ENCODE results near the gene ZNF837.
A peak's percentile ranks its signal among the peaks of the same experiment; 100 is the strongest.

The ZNF837 gene

DNA sequence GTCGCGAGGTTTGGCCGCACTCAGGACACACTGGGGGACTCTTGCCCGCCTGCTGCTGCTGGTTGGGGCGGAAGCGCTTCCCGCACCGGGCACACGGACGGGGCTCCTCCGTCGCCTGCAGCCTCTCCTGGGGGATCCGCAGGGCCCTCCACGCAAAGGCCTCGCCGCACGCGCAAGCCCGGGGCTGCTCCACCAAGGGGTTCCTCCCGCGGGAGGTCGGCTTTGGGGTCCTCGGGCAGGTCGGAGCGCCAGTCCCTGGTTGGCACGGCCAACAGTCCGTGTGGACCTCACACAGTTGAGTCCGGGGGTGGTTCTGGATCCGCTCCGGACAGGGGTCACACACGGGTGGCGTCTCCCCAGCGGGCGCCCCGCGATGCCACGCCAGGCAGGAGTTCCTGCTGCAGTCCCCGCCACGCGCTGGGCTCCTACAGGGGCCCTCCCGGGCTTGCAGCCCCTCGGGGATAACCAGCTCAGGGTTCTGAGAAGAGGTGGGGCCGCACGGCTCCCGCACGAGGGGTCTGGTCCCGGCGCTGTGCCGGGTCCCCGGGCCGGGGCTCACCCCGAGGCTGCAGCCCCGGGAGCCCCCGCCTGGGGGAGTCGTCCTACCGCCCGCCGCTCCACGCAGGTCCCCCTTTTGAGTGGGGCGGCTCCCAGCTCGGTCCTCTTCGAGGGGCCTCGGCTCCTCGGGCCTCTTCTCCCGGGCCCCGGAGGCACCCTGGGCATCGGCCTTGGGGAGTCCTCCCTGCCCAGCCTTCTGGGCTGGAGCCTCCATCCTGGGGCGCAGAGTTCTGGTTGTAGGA, 12.1 kb downstream of the ZNF837 start:
- DNase-seq, result no peak

DNA sequence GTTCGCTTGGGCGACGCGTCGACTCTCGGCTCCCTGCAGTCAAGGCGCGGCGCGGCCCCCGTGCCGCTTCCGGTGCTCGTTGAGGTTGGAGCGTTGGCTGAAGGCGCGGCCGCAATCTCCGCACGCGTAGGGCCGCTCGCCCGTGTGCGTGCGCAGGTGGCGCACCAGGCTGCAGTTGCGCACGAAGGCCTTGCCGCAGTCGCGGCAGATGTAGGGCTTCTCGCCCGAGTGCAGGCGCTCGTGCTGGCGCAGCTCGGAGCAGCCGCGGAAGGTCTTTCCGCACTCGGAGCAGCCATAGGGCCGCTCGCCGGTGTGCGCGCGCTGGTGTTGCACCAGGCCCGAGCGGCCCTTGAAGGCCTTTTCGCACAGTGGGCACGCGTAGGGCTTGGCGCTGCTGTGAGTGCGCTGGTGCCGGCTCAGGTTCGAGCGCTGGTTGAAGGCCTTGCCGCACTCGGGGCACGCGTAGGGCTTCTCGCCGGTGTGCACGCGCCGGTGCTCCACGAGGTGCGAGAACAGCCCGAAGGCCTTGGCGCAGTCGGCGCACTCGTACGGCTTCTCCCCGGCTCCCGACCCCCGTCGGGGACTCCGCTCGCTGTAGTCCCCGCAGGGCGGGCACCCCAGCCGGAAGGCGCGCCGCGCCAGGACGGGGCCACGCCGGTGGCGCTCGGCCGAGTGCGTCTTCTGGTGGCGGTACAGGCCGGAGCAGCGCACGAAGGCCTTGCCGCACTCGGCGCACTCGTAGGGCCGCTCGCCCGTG, 13.0 kb downstream of the ZNF837 start:
- DNase-seq, result no peak

DNA sequence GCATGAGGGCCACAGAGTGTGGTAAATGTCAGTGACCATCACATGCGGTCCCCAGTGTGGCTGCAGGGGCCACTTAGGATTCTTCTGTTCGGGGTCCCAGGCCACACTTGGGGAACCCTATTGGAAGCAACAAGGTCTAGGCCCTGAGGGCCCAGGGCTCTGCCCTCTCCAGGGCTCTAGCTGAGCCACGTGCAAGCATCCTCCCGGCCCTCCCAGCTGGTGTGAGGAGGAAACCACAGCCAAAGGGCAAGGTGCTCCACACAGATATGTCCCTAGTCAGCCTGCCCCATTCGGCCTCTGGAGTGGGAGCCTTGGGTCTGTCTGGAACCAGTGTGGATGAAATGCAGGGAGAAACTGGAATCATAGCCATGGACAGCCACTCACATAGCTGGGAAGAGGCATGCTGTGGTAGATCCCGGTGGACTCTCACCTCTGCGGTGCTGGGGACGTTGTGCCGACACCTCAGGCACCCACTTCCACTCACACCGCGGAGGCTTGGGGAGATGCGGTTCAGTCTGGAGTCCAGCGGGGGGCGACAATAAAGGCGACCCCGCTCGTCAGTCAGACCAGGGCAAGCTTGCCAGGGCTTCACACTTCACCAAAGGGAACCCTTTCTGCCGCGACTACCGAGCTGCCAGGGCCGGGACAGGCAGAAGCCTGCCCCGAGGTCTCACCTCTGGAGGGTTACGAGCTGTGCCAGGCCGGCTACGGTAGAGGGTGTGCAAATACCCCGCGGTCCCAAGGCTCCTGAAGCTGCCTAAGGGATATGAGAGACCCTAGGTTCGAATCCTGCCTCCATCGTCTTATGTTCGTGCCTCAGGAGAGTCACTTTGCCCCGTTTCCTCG, 14.0 kb downstream of the ZNF837 start:
- no peak for DNase-seq

DNA sequence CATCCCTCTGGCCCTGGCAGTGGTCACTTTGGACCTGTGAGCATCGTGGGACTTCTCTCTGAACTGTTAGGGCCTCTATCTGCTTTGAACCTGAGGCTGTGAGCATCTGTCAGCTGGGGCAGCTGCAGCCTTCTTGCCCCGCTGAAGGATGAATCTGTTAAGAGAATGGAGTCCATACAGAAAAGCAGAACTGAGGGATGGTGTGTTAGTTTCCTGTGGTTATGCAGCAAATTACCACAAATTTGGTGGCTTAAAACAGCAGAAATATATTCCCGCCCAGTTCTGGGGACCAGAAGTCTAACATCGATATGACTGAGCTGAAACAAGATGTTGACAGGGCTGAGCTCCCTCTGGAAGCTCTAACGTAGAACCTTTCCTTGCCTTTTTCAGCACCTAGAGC, 16.7 kb downstream of the ZNF837 start:
- DNase-seq, result no peak

DNA sequence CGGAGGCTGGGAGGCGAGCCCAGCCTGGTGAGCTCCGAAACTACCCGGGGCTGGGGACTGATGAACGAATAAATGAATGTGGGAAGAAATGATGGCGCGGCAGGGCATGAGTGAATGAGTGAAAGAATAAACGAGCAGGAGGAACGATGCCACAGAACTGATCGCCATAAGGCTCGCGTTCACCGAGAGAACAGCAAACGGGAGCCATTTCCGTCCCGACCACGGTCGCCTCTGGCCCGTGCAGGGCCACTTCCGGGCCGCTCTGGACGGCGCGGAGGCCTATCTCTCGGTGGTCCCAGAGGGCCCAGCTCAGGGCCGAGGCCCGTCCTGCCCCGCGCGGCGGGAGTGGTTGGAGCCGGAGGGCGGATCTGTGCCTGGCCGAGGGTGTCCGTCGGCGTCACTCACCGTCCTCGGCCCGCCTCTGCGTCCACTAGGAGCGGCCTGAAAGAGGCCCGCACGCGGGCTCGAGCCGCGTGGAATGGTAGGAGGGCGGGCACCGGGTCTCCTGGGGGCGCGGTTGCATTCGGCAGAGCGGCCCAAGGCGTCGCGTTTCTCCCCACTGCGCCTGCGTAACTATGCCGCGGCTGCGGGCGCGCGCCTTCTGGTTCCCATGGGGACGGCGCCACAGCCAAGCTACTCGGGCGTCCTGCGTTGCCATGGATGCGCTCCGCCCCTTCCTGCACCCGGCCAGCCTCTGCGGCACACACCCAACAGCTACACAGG, 18.4 kb downstream of the ZNF837 start, which contains the start of gene ZNF497:
Gene ZNF497 (minus strand): TSS at position 480 of the 723 bp plus-strand sequence. CDS start 5,116 bp downstream, outside the sequence.
- peak; percentile 98 for DNase-seq

DNA sequence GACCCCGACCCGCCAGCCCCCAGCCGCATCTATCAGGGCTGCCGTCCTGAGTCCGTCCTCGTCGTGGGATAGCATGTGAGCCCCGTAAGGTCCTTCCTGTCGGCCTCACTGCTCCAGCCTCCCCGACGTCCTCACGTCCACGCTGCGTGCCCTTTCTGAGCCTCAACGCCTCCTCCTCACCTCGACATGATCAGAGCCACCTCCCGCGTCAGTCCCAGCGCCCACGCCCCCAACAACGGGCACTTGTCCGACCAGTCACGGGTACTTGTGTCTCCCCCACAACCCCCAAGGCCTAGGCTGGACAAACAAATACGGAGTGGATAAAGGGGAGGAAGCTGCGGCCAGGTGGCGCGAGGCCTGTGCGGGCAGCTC, 18.9 kb downstream of the ZNF837 start:
- DNase-seq, result no peak

DNA sequence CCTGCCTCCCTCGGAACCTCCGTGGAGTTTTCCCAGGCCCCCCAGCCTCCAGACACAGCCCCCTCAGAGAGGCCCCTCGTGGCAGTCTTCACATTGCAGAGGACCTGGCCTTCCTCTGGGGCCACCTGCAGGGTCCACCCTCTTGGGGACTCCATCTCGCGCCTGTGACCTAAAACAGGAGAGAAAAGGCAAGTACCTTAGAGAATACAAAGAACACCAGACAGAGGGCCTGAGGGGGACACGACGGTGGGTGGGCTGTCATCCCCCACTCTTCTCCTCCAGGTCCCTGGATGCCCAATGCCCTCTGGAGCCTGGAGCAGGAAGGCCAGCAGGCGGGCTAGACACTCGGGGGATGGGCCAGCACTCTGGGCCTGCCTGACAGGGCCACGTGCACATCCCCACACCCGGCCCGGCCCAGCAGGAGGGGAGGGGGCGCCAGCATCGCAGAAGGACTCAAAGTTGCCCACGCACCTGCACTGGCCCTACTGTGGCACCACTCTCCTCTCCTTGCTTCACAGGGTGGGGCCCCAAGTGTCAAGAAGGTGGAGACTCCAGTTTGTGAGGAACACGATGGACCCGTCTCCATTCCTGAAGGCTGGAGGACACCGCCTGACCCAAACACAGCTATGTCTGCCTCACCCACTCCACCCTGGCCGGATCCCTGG, 23.2 kb downstream of the ZNF837 start:
- no peak for DNase-seq

DNA sequence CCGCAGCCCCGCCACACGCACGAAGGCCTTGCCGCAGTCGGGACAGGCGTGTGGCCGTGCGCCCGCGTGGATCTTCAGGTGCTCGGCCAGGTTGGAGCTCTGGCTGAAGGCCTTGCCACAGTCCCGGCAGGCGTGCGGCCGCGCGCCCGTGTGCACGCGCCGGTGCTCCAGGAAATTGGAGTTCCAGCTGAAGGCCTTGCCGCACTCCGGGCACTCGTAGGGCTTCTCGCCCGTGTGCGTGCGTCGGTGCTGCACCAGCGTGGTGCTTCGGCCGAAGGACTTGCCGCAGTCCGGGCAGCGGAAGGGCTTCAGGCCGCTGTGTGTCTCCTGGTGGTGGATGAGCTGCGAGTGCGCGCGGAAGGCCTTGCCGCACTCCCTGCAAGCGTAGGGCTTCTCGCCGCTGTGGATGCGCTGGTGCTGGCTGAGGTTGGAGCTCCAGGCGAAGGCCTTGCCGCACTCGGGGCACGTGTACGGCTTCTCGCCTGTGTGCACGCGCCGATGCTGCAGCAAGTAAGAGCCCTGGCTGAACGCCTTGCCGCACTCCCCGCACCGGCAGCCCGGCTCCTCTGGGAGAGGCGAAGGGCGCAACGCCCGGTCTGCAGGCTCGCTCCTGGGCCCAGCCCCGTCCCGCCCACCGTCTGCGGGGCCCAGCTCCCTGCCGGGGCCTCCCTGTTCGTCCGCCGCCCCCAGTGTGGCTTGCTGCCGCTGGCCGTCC, 23.9 kb downstream of the ZNF837 start:
- peak; percentile 56 for DNase-seq

DNA sequence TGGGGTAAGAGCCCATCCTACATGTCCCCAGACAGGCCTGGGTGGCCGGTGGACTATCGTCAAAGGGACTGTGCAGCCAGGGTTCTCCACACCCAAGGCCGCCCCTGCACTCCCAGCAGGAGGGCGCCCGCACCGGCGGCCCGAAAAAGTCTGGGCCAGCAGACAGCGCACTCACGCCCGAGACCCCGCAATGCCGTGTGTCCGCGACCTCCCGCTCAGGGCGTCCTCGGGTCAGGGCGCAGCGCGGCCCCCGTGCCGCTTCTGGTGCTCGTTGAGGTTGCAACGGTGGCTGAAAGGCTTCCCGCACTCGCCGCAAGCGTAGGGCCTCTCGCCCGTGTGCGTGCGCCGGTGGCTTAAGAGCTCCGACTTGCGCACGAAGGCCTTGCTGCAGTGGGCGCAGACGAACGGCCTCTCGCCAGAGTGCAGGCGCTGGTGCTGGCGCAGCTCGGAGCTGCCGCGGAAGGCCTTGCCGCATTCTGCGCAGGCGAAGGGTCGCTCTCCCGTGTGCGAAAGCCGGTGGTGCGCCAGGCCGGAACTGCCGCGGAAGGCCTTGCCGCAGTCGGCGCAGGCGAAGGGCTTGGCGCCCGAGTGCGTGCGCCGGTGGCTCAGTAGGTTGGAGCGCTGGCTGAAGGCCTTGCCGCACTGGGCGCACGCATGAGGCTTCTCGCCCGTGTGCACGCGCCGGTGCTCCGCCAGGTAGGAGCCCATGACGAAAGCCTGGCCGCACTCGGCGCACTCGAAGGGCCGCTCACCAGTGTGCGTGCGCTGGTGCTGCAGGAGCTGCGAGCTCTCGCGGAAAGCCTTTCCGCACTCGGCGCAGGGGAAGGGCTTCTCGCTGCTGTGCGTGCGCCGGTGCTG, 24.7 kb downstream of the ZNF837 start:
- peak; percentile 39 for DNase-seq

DNA sequence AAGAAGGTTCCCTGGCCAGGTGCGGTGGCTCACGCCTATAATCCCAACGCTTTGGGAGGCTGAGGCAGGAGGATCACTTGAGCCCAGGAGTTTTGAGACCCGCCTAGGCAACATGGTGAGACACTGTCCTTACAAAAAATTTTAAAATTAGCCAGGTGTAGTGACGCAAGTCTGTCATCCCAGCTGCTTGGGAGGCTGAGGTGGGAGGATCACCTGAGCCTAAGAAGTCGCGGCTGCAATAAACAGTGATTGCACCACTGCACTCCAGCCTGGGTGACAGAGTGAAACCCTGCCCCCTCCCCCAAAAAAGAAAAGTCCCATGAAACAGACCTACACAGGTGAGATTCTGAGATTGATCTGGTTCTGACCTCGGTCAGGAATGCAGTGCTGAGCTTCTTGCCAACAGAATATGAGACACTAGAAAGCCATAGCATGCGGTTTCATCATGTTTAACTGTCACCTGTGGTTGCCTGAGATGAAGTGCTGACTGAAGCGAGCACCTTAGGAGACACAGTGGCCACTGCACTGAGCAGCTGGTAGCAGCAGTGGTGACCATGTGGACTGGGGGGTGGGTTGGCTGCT, 25.5 kb downstream of the ZNF837 start:
- no peak for DNase-seq

DNA sequence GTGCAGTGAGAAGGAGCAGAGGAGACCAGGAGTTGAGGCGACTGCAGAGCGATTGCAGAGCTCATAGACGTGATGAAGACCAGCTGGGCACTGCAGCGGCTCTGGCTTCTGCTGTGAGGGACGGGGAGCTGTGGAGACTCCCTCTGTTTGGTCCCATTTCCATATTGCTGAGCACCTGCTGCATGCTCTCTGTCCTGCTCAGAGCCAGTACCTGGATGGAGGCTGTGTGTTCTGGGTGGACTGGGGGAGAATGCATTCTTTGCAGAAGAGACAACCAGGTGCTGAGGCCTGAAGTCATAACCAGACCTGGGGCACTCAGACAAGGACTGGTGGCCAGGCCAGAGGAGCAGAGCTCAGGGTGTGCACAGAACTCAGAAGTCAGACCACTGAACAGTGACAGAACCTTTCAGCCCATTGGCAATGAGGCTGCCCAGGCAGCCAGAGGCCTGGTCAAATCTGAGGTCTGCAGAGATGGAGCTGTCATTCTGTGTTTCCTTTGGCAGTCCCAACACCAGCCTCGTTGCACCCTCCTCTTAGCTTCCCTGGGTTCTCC, 26.3 kb downstream of the ZNF837 start:
- no peak for DNase-seq

DNA sequence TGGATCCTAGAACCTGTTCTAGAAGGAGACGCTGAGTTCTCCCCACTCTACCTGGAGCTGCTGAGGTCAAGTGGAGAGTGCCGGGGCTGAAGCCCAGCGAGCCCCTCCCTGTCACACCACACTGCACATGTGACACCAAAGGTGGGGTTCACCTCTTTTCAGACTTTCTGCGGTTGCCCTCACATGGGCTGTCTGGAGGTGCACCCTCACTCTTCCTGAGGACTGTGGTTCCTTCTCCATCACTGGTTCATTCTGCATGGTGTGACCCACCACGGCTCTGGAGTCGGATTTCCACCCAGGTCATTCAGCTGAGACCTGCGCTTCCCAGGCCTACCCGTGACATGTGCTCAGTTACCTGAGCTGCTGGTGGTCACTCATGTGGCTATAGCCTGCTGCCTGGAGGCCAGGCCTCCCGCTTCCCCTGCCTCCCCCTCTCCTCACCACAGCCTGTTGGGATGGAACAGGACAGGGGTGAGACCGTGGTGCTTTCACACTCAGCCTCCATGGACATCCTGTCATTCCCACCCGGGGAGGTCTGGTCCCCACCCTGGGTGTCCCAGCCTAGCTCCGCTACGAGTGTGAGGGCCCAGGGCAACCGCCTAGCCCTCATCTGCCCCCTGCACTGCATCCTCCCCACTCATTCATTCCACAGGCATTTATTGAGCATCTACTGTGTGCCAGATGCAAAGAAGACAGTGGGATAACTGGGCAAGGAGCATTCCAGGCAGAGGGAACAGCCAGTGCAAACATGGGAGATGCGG, 26.9 kb downstream of the ZNF837 start:
- DNase-seq, result no peak

DNA sequence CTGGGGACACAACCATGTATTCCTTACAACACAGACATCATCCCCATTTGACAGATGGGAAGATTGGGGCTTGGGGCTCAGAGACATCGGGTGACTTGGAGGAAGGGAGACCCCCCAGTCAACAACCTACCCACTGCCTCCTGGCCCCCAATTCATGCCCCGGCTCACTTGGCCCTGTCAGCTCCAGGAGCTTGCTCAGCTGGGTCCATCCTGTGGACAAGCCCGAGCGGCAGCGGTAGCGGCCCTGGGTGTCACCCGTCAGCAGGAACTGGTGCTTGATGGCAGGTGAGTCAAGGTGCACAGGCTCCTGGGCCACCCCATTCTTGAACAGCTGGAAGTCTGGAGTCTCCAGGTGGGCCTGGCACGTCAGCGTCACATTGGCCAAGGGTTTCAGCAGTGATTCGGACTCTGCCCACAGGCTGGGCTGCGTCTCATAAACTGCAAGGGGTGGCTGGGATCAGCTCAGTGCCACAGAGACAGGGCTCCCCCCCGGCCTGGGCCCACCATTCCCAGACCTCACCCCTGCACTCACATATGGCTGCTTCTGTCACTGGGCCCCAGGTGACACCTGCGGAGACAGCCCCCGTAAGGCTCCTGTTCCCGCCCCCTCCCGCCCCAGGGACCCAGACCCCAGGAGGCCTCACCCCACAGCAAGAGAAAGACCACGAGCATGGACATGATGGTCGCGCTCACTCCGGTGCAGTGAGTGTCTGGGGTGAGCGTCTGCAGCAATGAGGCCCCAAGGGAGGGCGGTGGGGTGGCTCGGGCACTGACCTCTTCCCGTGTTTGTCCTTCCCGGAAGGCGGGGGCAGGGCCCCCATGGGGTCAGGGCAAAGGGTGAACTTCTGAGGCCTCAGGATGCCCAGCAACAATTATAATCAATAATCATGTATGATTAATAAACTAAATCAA, 27.8 kb downstream of the ZNF837 start, which contains the start of gene A1BG:
Gene A1BG (minus strand): TSS at position 733 of the 912 bp plus-strand sequence. CDS start 55 bp downstream, at position 678.
- DNase-seq, result no peak

DNA sequence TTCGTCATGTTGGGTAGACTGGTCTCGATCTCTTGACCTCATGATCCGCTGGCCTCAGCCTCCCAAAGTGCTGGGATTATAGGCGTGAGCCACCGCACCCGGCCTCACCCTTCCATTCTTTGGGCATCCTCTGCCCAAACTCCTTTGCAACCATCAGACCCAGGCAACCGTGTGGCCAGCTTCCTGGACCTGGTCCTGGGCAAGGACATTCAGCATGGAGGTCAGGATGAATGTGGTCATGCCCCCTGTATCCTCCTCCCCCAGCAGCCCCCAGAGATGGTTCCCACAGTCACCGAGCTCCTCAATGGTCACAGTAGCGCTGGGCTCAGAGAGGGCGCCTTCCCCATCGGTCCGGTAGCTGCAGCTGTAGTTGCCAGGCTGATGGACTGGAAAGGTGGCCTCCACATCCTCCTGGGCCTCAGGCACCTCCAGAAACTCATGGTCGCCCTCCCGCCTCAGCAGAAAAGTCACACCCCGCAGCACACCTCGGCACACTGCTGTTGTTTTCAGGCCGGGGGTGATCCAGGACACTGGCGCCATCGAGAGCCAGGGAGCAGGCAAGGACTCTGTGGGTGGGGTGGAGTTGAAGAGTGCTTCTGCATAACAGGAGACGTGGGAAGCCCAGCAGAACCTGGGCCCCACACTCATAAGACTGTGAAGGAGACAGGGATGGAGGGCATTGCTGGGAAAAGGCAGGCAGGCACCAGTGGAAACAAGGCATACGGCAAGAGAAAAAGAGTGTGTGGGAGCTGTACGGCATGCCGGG, 28.7 kb downstream of the ZNF837 start:
- DNase-seq, result no peak

DNA sequence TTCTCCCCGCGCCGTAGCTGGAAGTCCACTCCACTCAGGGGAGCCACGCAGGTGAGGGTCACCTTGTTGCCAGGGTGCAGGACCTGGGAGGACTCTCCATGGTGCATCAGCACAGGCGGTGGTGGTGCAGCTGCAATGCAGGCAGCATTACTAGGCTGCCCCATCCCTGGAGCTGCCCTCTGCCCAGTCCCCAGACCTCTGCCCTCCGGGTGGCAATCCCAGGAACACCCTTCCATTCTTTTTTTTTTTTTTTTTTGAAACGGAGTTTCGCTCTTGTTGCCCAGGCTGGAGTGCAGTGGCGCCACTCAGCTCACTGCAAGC, 29.3 kb downstream of the ZNF837 start:
- DNase-seq, result no peak

DNA sequence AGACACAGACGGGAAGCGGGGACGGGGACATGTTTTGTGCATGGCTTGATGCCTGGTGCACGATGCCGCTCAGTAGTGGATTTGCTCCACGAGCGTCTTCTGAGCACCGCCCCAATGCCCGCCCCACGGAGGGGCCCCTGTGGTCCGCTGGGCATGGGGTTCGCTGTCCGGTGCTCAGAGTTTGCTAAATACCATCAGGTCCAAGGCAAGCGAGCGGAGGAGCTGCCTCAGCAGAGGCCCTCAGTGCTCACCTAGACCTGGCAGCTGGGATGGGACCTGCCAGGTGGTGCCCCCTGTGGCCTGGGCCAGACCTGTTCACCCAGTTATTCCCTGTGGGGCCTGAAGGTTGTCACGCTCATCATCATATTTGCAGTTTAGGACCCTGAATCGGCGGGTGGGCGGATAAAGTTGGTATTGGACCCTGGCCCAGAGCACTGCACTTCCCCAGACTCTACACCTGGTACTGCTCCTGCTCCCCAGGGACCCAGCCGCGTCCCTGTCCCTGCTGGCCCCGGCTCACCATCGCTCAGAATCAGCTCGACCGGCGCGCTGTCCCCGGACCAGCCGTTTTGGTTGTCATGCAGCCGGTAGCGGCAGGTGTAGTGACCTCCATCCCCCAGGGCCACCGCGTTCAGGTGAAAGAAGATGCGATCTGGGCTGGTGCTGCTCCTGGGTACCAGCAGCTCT, 29.8 kb downstream of the ZNF837 start:
- no peak for DNase-seq

Measured in right hindlimb (tissue), 1 donor.